NCI-H2107 treated with DMSO at 0.1 percent for 48 hours (cell line): ENCODE measurements around the gene PLCB1.

Experiments
- DNase-seq: peaks from one replicate; lab custom pipeline; 2025; ENCODE audit not compliant: unreplicated experiment; lab: John Stamatoyannopoulos, UW

PLCB1 gene

GRCh38 chr20:8527998-8528723 is 396.1 kb downstream of the PLCB1 start:
- no peak for DNase-seq

GRCh38 chr20:8530022-8530421 is 398.0 kb downstream of the PLCB1 start:
- DNase-seq: no peak

GRCh38 chr20:8532169-8532568 is 400.1 kb downstream of the PLCB1 start:
- no peak for DNase-seq

GRCh38 chr20:8534368-8535160 is 402.5 kb downstream of the PLCB1 start:
- no peak for DNase-seq

GRCh38 chr20:8535403-8536261 is 403.6 kb downstream of the PLCB1 start:
- DNase-seq: no peak

- no peak for DNase-seq
Measured at GRCh38 chr20:8536262-8536618, 404.2 kb downstream of the PLCB1 start.

GRCh38 chr20:8540466-8540865 is 408.4 kb downstream of the PLCB1 start:
- no peak for DNase-seq

- DNase-seq: no peak
Measured at GRCh38 chr20:8542110-8542486, 410.0 kb downstream of the PLCB1 start.

- no peak for DNase-seq
Measured at GRCh38 chr20:8545212-8545611, 413.1 kb downstream of the PLCB1 start.

- DNase-seq: no peak
Measured at GRCh38 chr20:8547035-8547650, 415.1 kb downstream of the PLCB1 start.

GRCh38 chr20:8547968-8548588 is 416.0 kb downstream of the PLCB1 start:
- no peak for DNase-seq

- DNase-seq: no peak
Measured at GRCh38 chr20:8549192-8549591, 417.1 kb downstream of the PLCB1 start.

GRCh38 chr20:8557711-8558110 is 425.6 kb downstream of the PLCB1 start:
- DNase-seq: no peak

GRCh38 chr20:8562356-8562755 is 430.3 kb downstream of the PLCB1 start:
- DNase-seq: no peak

- no peak for DNase-seq
Measured at GRCh38 chr20:8568075-8568474, 436.0 kb downstream of the PLCB1 start.

GRCh38 chr20:8569766-8570165 is 437.7 kb downstream of the PLCB1 start:
- DNase-seq: no peak

GRCh38 chr20:8571611-8572010 is 439.5 kb downstream of the PLCB1 start:
- no peak for DNase-seq

- DNase-seq: no peak
Measured at GRCh38 chr20:8573686-8574085, 441.6 kb downstream of the PLCB1 start.

GRCh38 chr20:8575114-8575513 is 443.0 kb downstream of the PLCB1 start:
- no peak for DNase-seq

GRCh38 chr20:8578161-8578865 is 446.2 kb downstream of the PLCB1 start:
- no peak for DNase-seq
